ENCODE results near the gene NFKBIZ.

DNA sequence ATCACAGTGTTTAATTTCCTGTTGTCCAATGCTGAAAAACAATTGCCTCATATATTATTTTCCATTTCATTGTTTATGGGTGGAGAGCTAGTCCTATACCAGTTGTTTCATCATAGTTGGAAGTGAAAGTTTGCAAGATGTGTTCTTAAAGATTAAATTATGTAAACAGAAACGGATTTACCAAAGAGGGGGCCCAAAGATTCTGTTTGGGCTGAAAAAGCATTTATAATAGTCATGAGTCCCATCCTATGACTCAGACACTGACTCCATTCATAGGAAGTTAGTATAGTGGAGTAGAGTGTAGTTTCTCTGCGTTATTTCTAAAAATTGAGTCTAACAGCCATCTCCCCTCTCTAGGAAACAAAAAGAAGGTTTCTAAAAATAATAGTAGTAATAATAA lies 24.3 kb downstream of the NFKBIZ start:
- TF ChIP-seq YY1 (IDR thresholded peaks at IDR 0.05; ENCODE audit: insufficient read depth, insufficient read length) (no peak), ZNF274 (IDR thresholded peaks at IDR 0.05; ENCODE audit: low read depth, low read length) (no peak)

Data from NT2/D1 (cell line).